DMS153 (cell line): ENCODE results near the gene ATP11C.
A peak's percentile ranks its signal among the peaks of the same experiment; 100 is the strongest.

Experiments
- DNase-seq: peaks from one replicate; lab custom pipeline; 2025; lab: John Stamatoyannopoulos, UW

ATP11C gene

GRCh38 chrX:139804482-139804881 is 128.4 kb downstream of the ATP11C start:
- DNase-seq = no peak

GRCh38 chrX:139803224-139803623 is 129.6 kb downstream of the ATP11C start:
- DNase-seq = no peak

GRCh38 chrX:139802048-139802447 is 130.8 kb downstream of the ATP11C start:
- no peak for DNase-seq

- DNase-seq = no peak
These were observed 131.4 kb downstream of the ATP11C start for GRCh38 chrX:139801397-139801813.

GRCh38 chrX:139798701-139799100 is 134.2 kb downstream of the ATP11C start:
- DNase-seq = no peak

GRCh38 chrX:139795196-139795595 is 137.7 kb downstream of the ATP11C start:
- no peak for DNase-seq

GRCh38 chrX:139787601-139788000 is 145.3 kb downstream of the ATP11C start:
- DNase-seq = no peak

- no peak for DNase-seq
These were observed 148.0 kb downstream of the ATP11C start for GRCh38 chrX:139784807-139785206.

GRCh38 chrX:139783959-139784358 is 148.9 kb downstream of the ATP11C start:
- DNase-seq = no peak

GRCh38 chrX:139783030-139783429 is 149.8 kb downstream of the ATP11C start:
- DNase-seq = no peak

GRCh38 chrX:139776599-139776998 is 156.3 kb downstream of the ATP11C start:
- no peak for DNase-seq

- no peak for DNase-seq
These were observed 162.5 kb downstream of the ATP11C start for GRCh38 chrX:139770366-139770765.

- DNase-seq = no peak
These were observed 166.3 kb downstream of the ATP11C start for GRCh38 chrX:139766545-139766983.

GRCh38 chrX:139762400-139763183 is 170.3 kb downstream of the ATP11C start:
- no peak for DNase-seq

GRCh38 chrX:139759637-139760036 is 173.2 kb downstream of the ATP11C start:
- peak; percentile 21 for DNase-seq

- no peak for DNase-seq
These were observed 174.0 kb downstream of the ATP11C start for GRCh38 chrX:139758809-139759208.

GRCh38 chrX:139758250-139758649 is 174.6 kb downstream of the ATP11C start:
- no peak for DNase-seq

GRCh38 chrX:139751053-139751452 is 181.8 kb downstream of the ATP11C start:
- no peak for DNase-seq

GRCh38 chrX:139750390-139750789 is 182.5 kb downstream of the ATP11C start:
- no peak for DNase-seq

GRCh38 chrX:139739138-139739537 is 193.7 kb downstream of the ATP11C start:
- DNase-seq = no peak

GRCh38 chrX:139738581-139738980 is 194.3 kb downstream of the ATP11C start:
- DNase-seq = peak; percentile 93

- no peak for DNase-seq
These were observed 196.7 kb downstream of the ATP11C start for GRCh38 chrX:139736151-139736550.

GRCh38 chrX:139734996-139735395 is 197.9 kb downstream of the ATP11C start:
- no peak for DNase-seq

GRCh38 chrX:139725720-139726119 is 207.1 kb downstream of the ATP11C start:
- no peak for DNase-seq
